SK-N-SH treated with all-trans-retinoic acid at 6 μM for 48 hours (cell line): Measurements from ENCODE around the gene DIPK1B.

Experiments used
- ARNTL ChIP-seq: fragments of 450-650 bp; formaldehyde crosslinking; IDR thresholded peaks from 2 replicates; pipeline ENCODE4 v1.5.0; 2020; ENCODE audit warnings: low read depth, mild to moderate bottlenecking, moderate library complexity, borderline replicate concordance
- CSDC2 ChIP-seq: fragments of 250-450 bp; sonication (Bioruptor Pico); IDR thresholded peaks from 2 replicates; pipeline ENCODE4 v1.5.0; 2020; ENCODE audit warnings: mild to moderate bottlenecking, moderate library complexity
- OSR1 ChIP-seq: fragments of 250-450 bp; sonication (Bioruptor Pico); IDR thresholded peaks from 2 replicates; pipeline ENCODE4 v1.8.0; 2022; ENCODE audit warnings: moderate library complexity, mild to moderate bottlenecking, inconsistent platforms
- RARB ChIP-seq: fragments of 250-450 bp; sonication (Bioruptor Pico); IDR thresholded peaks from 2 replicates; pipeline ENCODE4 v1.8.0; 2021; ENCODE audit warnings: mild to moderate bottlenecking, moderate library complexity
- TOX ChIP-seq: fragments of 250-450 bp; sonication (Bioruptor Pico); IDR thresholded peaks from 2 replicates; pipeline ENCODE4 v1.8.0; 2021; ENCODE audit warnings: mild to moderate bottlenecking, moderate library complexity, borderline replicate concordance
- ZC3H10 ChIP-seq: fragments of 250-450 bp; sonication (Bioruptor Pico); IDR thresholded peaks from 2 replicates; pipeline ENCODE4 v1.5.1; 2021; ENCODE audit warnings: mild to moderate bottlenecking, moderate library complexity
- ZFP3 ChIP-seq: fragments of 250-450 bp; sonication (Bioruptor Pico); IDR thresholded peaks from 2 replicates; pipeline ENCODE4 v1.5.0; 2020; ENCODE audit warnings: mild to moderate bottlenecking, moderate library complexity
- ZFP30 ChIP-seq: fragments of 450-650 bp; formaldehyde crosslinking; IDR thresholded peaks from 2 replicates; pipeline ENCODE4 v1.5.0; 2022; ENCODE audit warnings: mild to moderate bottlenecking, moderate library complexity
- ZNF70 ChIP-seq: fragments of 450-650 bp; formaldehyde crosslinking; IDR thresholded peaks from 2 replicates; pipeline ENCODE4 v1.5.0; 2020; ENCODE audit warnings: mild to moderate bottlenecking, moderate library complexity
- TF ChIP-seq, protein P1 (sequence below): fragments of 250-450 bp; sonication (Bioruptor Pico); IDR thresholded peaks from 2 replicates; pipeline ENCODE4 v1.8.0; 2020; ENCODE audit warnings: mild to moderate bottlenecking, moderate library complexity, borderline replicate concordance
- TF ChIP-seq, protein P2 (sequence below): fragments of 250-450 bp; sonication (Bioruptor Pico); IDR thresholded peaks from 2 replicates; pipeline ENCODE4 v1.8.0; 2021; ENCODE audit warnings: low read depth, mild to moderate bottlenecking, moderate library complexity, borderline replicate concordance

DNA sequence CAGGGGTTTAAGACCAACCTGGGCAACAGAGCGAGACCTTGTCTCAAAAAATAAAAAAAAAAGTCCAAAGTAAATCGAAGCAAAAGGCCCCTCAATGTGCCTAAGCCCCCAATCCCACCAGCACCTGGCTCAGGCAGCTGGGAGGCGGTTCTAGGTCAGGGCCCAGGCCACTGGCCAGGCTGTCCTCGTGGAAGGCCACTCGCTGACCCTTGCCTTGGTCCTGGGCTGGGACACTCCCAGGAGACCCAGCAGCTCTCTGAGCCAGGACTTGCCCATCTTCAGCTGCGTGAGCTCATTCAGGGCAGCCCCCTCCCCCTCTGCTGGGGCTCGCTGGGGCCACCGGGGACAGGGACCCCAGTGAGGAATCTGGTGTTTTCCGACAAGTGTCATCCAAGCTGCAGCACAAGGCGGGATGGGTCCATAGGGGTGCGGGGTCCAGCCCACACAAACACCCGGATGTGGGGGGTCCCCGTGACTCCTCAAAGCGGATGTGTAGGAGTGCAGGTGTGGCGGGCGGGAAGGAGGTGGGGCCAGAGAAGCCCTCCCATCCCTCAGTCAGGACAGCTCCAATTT is 29.1 kb upstream of the DIPK1B start:
- TF ChIP-seq, protein P1, sequence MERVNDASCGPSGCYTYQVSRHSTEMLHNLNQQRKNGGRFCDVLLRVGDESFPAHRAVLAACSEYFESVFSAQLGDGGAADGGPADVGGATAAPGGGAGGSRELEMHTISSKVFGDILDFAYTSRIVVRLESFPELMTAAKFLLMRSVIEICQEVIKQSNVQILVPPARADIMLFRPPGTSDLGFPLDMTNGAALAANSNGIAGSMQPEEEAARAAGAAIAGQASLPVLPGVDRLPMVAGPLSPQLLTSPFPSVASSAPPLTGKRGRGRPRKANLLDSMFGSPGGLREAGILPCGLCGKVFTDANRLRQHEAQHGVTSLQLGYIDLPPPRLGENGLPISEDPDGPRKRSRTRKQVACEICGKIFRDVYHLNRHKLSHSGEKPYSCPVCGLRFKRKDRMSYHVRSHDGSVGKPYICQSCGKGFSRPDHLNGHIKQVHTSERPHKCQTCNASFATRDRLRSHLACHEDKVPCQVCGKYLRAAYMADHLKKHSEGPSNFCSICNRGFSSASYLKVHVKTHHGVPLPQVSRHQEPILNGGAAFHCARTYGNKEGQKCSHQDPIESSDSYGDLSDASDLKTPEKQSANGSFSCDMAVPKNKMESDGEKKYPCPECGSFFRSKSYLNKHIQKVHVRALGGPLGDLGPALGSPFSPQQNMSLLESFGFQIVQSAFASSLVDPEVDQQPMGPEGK (CRISPR knock-in tag): no peak
- no peak for TF ChIP-seq ZFP30 (CRISPR knock-in tag)
- TF ChIP-seq RARB: no peak
- TF ChIP-seq TOX (CRISPR knock-in tag): no peak
- TF ChIP-seq OSR1: no peak
- TF ChIP-seq CSDC2 (CRISPR knock-in tag): no peak
- TF ChIP-seq ARNTL (CRISPR knock-in tag): no peak
- TF ChIP-seq, protein P2, sequence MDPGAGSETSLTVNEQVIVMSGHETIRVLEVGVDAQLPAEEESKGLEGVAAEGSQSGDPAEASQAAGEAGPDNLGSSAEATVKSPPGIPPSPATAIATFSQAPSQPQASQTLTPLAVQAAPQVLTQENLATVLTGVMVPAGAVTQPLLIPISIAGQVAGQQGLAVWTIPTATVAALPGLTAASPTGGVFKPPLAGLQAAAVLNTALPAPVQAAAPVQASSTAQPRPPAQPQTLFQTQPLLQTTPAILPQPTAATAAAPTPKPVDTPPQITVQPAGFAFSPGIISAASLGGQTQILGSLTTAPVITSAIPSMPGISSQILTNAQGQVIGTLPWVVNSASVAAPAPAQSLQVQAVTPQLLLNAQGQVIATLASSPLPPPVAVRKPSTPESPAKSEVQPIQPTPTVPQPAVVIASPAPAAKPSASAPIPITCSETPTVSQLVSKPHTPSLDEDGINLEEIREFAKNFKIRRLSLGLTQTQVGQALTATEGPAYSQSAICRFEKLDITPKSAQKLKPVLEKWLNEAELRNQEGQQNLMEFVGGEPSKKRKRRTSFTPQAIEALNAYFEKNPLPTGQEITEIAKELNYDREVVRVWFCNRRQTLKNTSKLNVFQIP: no peak
- TF ChIP-seq ZFP3: no peak
- TF ChIP-seq ZC3H10 (CRISPR knock-in tag): no peak
- TF ChIP-seq ZNF70 (CRISPR knock-in tag): no peak
